ENCODE data around the gene CTDNEP1. TPM values are rescaled to one million over a fixed set of nuclear protein-coding genes. Genes with fewer than 3 reads are reported as not detected.

Gene CTDNEP1
- total RNA-seq, 2 experiments from 2014 or later: 79.3 to 80.7 TPM

GRCh38 chr17:7242717-7243452, 8.6 kb downstream of the CTDNEP1 start:
- Histone ChIP-seq H3K27me3 (ENCODE audit: control insufficient read depth in 1 of 2, insufficient read depth in 2 of 2, low read length in 2 of 2) (no peaks in the 10 kb centered on the region), H3K36me3 (ENCODE audit: insufficient read depth, low read length) (peaks cover 41% of the 10 kb centered on the region), H3K9me3 (ENCODE audit: control insufficient read depth in 1 of 2, insufficient read depth in 1 of 2, low read length in 2 of 2) (no peaks in the 10 kb centered on the region), H3K4me1 (ENCODE audit: insufficient read depth, low read length) (peaks cover 30% of the 10 kb centered on the region), H3K27ac (ENCODE audit: low read depth in 1 of 2, low read length in 2 of 2) (peak overlapping the region; percentile 85 to 97), H3K4me3 (ENCODE audit: low read length) (peak overlapping the region; percentile 77)
- DNase-seq (peak; percentile 90 to 97 (median 92)), ATAC-seq (ENCODE audit: poor library complexity) (peak; percentile 39)
- Mint-ChIP-seq H3K36me3 (ENCODE audit: low read depth) (peaks cover 71% of the 10 kb centered on the region), H3K9me3 (no peaks in the 10 kb centered on the region), H3K27ac (peak overlapping the region; percentile 93), H3K4me3 (peak overlapping the region; percentile 94), H3K4me1 (ENCODE audit: low read depth) (peaks cover 39% of the 10 kb centered on the region), H3K27me3 (peaks cover 4% of the 10 kb centered on the region)
- ChIA-PET CTCF (interaction anchor here (0.9 to 3.8 kb wide), 6 partner anchors 9 to 197 kb away, joined by 3 to 20 read pairs (median 4); partner anchors contain the start of genes ACADVL, CTDNEP1, DLG4 and ELP5), POLR2A (interaction anchor here (0.6 to 17.0 kb wide), 27 partner anchors 8 to 600 kb away, joined by 3 to 234 read pairs (median 5); partner anchors contain the start of genes ACADVL, ACAP1, CLDN7 and CTDNEP1)
- TF ChIP-seq, protein P1, sequence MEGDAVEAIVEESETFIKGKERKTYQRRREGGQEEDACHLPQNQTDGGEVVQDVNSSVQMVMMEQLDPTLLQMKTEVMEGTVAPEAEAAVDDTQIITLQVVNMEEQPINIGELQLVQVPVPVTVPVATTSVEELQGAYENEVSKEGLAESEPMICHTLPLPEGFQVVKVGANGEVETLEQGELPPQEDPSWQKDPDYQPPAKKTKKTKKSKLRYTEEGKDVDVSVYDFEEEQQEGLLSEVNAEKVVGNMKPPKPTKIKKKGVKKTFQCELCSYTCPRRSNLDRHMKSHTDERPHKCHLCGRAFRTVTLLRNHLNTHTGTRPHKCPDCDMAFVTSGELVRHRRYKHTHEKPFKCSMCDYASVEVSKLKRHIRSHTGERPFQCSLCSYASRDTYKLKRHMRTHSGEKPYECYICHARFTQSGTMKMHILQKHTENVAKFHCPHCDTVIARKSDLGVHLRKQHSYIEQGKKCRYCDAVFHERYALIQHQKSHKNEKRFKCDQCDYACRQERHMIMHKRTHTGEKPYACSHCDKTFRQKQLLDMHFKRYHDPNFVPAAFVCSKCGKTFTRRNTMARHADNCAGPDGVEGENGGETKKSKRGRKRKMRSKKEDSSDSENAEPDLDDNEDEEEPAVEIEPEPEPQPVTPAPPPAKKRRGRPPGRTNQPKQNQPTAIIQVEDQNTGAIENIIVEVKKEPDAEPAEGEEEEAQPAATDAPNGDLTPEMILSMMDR (IDR thresholded peaks at IDR 0.05): no peak
- intact Hi-C loops (cut with DNase I, micrococcal nuclease): loop anchor here in 1 of 2 experiments (1.0 kb wide), 2 partner anchors 9 to 29 kb away; partner anchors contain the start of gene ELP5

- ChIA-PET POLR2A (interaction anchor here (0.6 to 17.0 kb wide), 30 partner anchors 8 to 601 kb away, joined by 3 to 234 read pairs (median 4); partner anchors contain the start of genes ACADVL, ACAP1, CLDN7 and CTDNEP1), CTCF (interaction anchor here (0.7 to 3.8 kb wide), 8 partner anchors 10 to 196 kb away, joined by 3 to 20 read pairs (median 4); partner anchors contain the start of genes ACADVL, CTDNEP1, DLG4 and ELP5)
- Histone ChIP-seq H3K27me3 (ENCODE audit: control insufficient read depth in 1 of 2, insufficient read depth in 2 of 2, low read length in 2 of 2) (no peaks in the 10 kb centered on the region), H3K36me3 (ENCODE audit: insufficient read depth, low read length) (peaks cover 40% of the 10 kb centered on the region), H3K4me1 (ENCODE audit: insufficient read depth, low read length) (peaks cover 37% of the 10 kb centered on the region), H3K27ac (ENCODE audit: low read depth in 1 of 2, low read length in 2 of 2) (peak within 1 kb of the TSS; percentile 85 to 97), H3K9me3 (ENCODE audit: control insufficient read depth in 1 of 2, insufficient read depth in 1 of 2, low read length in 2 of 2) (no peaks in the 10 kb centered on the region), H3K4me3 (ENCODE audit: low read length) (peak within 1 kb of the TSS; percentile 77)
- Mint-ChIP-seq H3K27me3 (peaks cover 4% of the 10 kb centered on the region), H3K4me1 (ENCODE audit: low read depth) (peaks cover 44% of the 10 kb centered on the region), H3K36me3 (ENCODE audit: low read depth) (peaks cover 74% of the 10 kb centered on the region), H3K9me3 (no peaks in the 10 kb centered on the region), H3K4me3 (peak within 1 kb of the TSS; percentile 94), H3K27ac (peak within 1 kb of the TSS; percentile 93)
- intact Hi-C loops (cut with DNase I, micrococcal nuclease): loop anchor here (1.0 kb wide), 3 partner anchors 9 to 28 kb away; partner anchors contain the start of genes CTDNEP1 (in 1 of the 2) and ELP5 (in 1 of the 2)
- peak; percentile 83 to 96 (median 94) for DNase-seq
- TF ChIP-seq, protein P1 (IDR thresholded peaks at IDR 0.05): no peak
- peak; percentile 39 for ATAC-seq (ENCODE audit: poor library complexity)
These were observed 9.5 kb downstream of the CTDNEP1 start, which contains the start of gene GABARAP for GRCh38 chr17:7241783-7242716. GABARAP (minus strand) TSS chr17:7242449; CDS start chr17:7242330, 119 bp downstream.

Measured in CD4-positive, alpha-beta T cell (primary cell).